GM19455 (cell line): ENCODE measurements around the gene NRROS.

Source experiments
- ATAC-seq: cut with Tn5 transposase; IDR thresholded peaks from one replicate; pipeline ENCODE4 v1.9.1; 2021; ENCODE audit not compliant: unreplicated experiment

Gene NRROS

GRCh38 chr3:196645897-196646665 lies 6.6 kb downstream of the NRROS start:
- no peak for ATAC-seq

- no peak for ATAC-seq
These were observed 7.2 kb downstream of the NRROS start for GRCh38 chr3:196646666-196647216.

- no peak for ATAC-seq
These were observed 11.3 kb downstream of the NRROS start for GRCh38 chr3:196650740-196651311.

GRCh38 chr3:196651819-196652218 lies 12.3 kb downstream of the NRROS start:
- ATAC-seq = no peak

GRCh38 chr3:196652961-196653795 lies 13.7 kb downstream of the NRROS start:
- ATAC-seq = no peak

GRCh38 chr3:196654006-196654734 lies 14.7 kb downstream of the NRROS start:
- no peak for ATAC-seq

GRCh38 chr3:196654735-196655090 lies 15.2 kb downstream of the NRROS start:
- ATAC-seq = no peak

- ATAC-seq = no peak
These were observed 16.0 kb downstream of the NRROS start for GRCh38 chr3:196655496-196655895.

GRCh38 chr3:196656213-196656612 lies 16.7 kb downstream of the NRROS start:
- no peak for ATAC-seq

GRCh38 chr3:196659901-196660351 lies 20.4 kb downstream of the NRROS start:
- no peak for ATAC-seq

GRCh38 chr3:196660381-196661166 lies 21.1 kb downstream of the NRROS start:
- no peak for ATAC-seq

- ATAC-seq = no peak
These were observed 21.9 kb downstream of the NRROS start for GRCh38 chr3:196661400-196661799.

GRCh38 chr3:196662033-196662432 lies 22.5 kb downstream of the NRROS start:
- ATAC-seq = no peak

GRCh38 chr3:196662711-196663571 lies 23.4 kb downstream of the NRROS start:
- ATAC-seq = no peak

- no peak for ATAC-seq
These were observed 26.7 kb downstream of the NRROS start for GRCh38 chr3:196666001-196666867.

GRCh38 chr3:196667056-196667825 lies 27.7 kb downstream of the NRROS start:
- ATAC-seq = no peak

GRCh38 chr3:196670339-196670738 lies 30.8 kb downstream of the NRROS start:
- ATAC-seq = no peak
